22Rv1 (cell line): Measurements from ENCODE around the gene DSCAML1.

ENCODE experiments used
- H3K27ac ChIP-seq: fragments of 450-650 bp; 2 replicates; pipeline ENCODE4 v1.5.1; 2017
- CTCF ChIP-seq: fragments of 450-650 bp; IDR thresholded peaks from 2 replicates; pipeline ENCODE4 v1.5.1; 2017; ENCODE audit warnings: mild to moderate bottlenecking
- ZFX ChIP-seq: fragments of 450-650 bp; IDR thresholded peaks from 2 replicates; pipeline ENCODE4 v1.6.1; 2017; ENCODE audit warnings: antibody characterized with exemption, borderline replicate concordance

The DSCAML1 gene

GRCh38 chr11:117750916-117751662 lies 45.9 kb downstream of the DSCAML1 start:
- no peak for TF ChIP-seq ZFX
- no peak for TF ChIP-seq CTCF
- H3K27ac ChIP-seq: no peak overlapping the region

DNA sequence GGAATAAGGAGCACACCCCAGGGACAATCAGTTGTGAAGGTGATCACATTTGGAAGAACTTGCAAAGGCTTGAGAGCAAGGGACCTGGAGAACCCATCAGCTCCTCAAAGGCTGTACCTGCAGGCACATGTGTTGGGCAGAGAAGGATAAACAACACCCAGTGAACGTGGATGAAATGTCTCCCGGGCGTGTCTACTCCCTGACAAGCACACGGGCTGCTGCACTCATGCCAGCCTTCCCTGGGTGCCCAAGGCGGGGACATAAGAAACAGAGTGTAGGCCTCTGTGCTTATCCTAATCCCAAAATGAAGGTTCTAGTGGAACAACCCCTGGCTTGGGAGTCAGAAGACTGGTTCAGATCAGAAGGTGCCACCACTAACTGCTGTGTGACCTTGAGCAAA lies 46.7 kb downstream of the DSCAML1 start:
- H3K27ac ChIP-seq: no peak overlapping the region
- no peak for TF ChIP-seq CTCF
- no peak for TF ChIP-seq ZFX

- H3K27ac ChIP-seq: no peak overlapping the region
- TF ChIP-seq CTCF: no peak
- TF ChIP-seq ZFX: no peak
These were observed 47.5 kb downstream of the DSCAML1 start for GRCh38 chr11:117749541-117749910.

DNA sequence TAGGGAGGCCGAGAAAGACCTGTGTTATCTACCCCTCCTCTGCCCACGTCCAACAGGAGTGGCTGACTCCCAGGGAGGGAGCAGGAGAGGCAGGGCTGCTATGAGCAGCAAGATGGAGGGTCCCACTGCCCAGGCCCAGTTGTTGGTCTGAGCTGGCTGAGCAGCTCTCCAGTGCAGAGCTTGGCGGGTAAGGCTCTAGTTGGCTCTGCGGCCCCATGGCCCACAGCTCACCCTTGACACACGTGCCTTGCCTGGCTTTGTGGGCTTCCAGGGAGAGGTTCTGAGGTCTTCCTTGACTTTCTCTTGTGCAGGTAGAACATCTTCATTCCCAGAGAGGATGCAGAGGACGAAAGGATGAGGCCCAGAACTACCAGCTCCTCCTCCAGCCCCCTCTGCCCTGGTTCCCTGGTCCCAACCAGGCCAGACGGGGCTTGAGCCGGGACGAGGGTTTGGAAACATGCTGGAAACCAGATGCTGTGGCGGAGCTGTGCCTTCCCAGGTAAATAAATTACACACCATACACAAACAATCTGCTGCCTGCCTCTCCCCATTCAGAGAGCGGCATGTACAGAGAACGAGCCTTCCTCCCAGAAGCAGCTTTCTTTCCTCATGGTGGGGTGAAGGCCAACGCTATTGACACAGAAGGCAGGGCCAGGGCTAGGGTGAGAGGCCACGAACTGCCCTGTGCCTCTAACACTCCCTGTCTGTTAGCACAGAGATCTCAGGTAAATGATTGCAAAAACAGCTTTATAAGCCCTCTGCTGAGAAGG lies 48.1 kb downstream of the DSCAML1 start:
- TF ChIP-seq ZFX: no peak
- no peak for TF ChIP-seq CTCF
- no peak overlapping the region for H3K27ac ChIP-seq

- H3K27ac ChIP-seq: no peak overlapping the region
- TF ChIP-seq ZFX (no peak), CTCF (no peak)
These were observed 49.1 kb downstream of the DSCAML1 start for GRCh38 chr11:117747892-117748291.

GRCh38 chr11:117745346-117745745 lies 51.7 kb downstream of the DSCAML1 start:
- TF ChIP-seq ZFX (no peak), CTCF (no peak)
- H3K27ac ChIP-seq: no peak overlapping the region
